GM23338 (cell line): ENCODE measurements around the gene FBXW2. TPM values are rescaled to one million over a fixed set of nuclear protein-coding genes. Genes with fewer than 3 reads are reported as not detected.

Experiments used
- ATAC-seq: fragments of 200-7000 bp; cut with Tn5 transposase; 3 replicates; pipeline ENCODE4 v1.9.1; 2020
- DNase-seq: peaks from one replicate; pipeline ENCODE4 v3.0.0-alpha.2; 2015; ENCODE audit warnings: low spot score
- H2AFZ ChIP-seq: fragments of 200-600 bp; sonication (generic); 2 replicates; pipeline ENCODE4 v1.8.0; 2016; ENCODE audit warnings: antibody characterized with exemption, mild to moderate bottlenecking, moderate library complexity
- H3F3A ChIP-seq: fragments of 200-600 bp; sonication (generic); replicated peaks from 2 replicates; pipeline ENCODE4 v1.8.0; 2017; ENCODE audit warnings: antibody characterized with exemption, mixed run types, low read depth
- H3K27ac ChIP-seq: fragments of 200-600 bp; sonication (generic); 2 replicates; pipeline ENCODE4 v1.6.1; 2016; ENCODE audit warnings: low read depth
- H3K27me3 ChIP-seq: fragments of 200-600 bp; sonication (generic); 2 replicates; pipeline ENCODE4 v1.8.0; 2016; ENCODE audit warnings: mild to moderate bottlenecking, mixed run types, moderate library complexity; ENCODE audit not compliant: insufficient read depth
- H3K36me3 ChIP-seq: fragments of 200-600 bp; sonication (generic); 2 replicates; pipeline ENCODE4 v1.8.0; 2016; ENCODE audit warnings: mild to moderate bottlenecking; ENCODE audit not compliant: insufficient read depth
- H3K4me1 ChIP-seq: fragments of 200-600 bp; sonication (generic); 2 replicates; pipeline ENCODE4 v1.8.0; 2016; ENCODE audit warnings: mild to moderate bottlenecking, moderate library complexity; ENCODE audit not compliant: insufficient read depth
- H3K4me2 ChIP-seq: fragments of 200-600 bp; sonication (generic); 2 replicates; pipeline ENCODE4 v1.7.1; 2017; ENCODE audit warnings: mixed run types
- H3K4me3 ChIP-seq: fragments of 200-600 bp; sonication (generic); 2 replicates; pipeline ENCODE4 v1.6.1; 2016; ENCODE audit warnings: mixed run types
- H3K79me2 ChIP-seq: fragments of 200-600 bp; sonication (generic); replicated peaks from 2 replicates; pipeline ENCODE4 v1.8.0; 2017; ENCODE audit warnings: mild to moderate bottlenecking; ENCODE audit not compliant: insufficient read depth
- H3K9me2 ChIP-seq: fragments of 200-600 bp; sonication (generic); 2 replicates; pipeline ENCODE4 v1.8.0; 2017; ENCODE audit not compliant: insufficient read depth
- H4K20me1 ChIP-seq: fragments of 200-600 bp; sonication (generic); replicated peaks from 2 replicates; pipeline ENCODE4 v1.8.0; 2017; ENCODE audit warnings: mild to moderate bottlenecking; ENCODE audit not compliant: insufficient read depth
- H3K27ac Mint-ChIP-seq: 2 replicates; pipeline ENCODE4 v1.8.0; 2020; ENCODE audit warnings: inconsistent platforms, mild to moderate bottlenecking, moderate library complexity, mixed read lengths
- H3K27me3 Mint-ChIP-seq: 3 replicates; pipeline ENCODE4 v1.8.0; 2022; ENCODE audit warnings: low read depth, mild to moderate bottlenecking, moderate library complexity, mixed read lengths, inconsistent platforms; ENCODE audit not compliant: insufficient read depth, poor library complexity
- H3K36me3 Mint-ChIP-seq: 3 replicates; pipeline ENCODE4 v1.8.0; 2021; ENCODE audit warnings: low read depth, mild to moderate bottlenecking, inconsistent platforms, moderate library complexity, mixed read lengths
- H3K4me1 Mint-ChIP-seq: 3 replicates; pipeline ENCODE4 v1.8.0; 2020; ENCODE audit warnings: mild to moderate bottlenecking, inconsistent platforms, mixed read lengths
- H3K4me3 Mint-ChIP-seq: 3 replicates; pipeline ENCODE4 v1.8.0; 2021; ENCODE audit warnings: moderate library complexity, mild to moderate bottlenecking, inconsistent platforms, mixed read lengths
- H3K9me3 Mint-ChIP-seq: 3 replicates; pipeline ENCODE4 v1.8.0; 2020; ENCODE audit warnings: moderate library complexity, mild to moderate bottlenecking, inconsistent platforms, mixed read lengths
- CREB1 ChIP-seq: fragments of 250-450 bp; sonication (Bioruptor Pico); IDR thresholded peaks from 2 replicates; pipeline ENCODE4 v1.5.0; 2020; ENCODE audit warnings: low read depth, mild to moderate bottlenecking, moderate library complexity
- CTCF ChIP-seq, 2 experiments: fragments of 200-600 bp in 1 of 2; sonication (generic) in 1 of 2; conservative IDR thresholded peaks; 2 replicates each; pipeline versions ENCODE4 v1.5.1 to v1.6.1; 2016 to 2017; ENCODE audit warnings: antibody characterized with exemption in 2 of 2, low read depth in 2 of 2, mild to moderate bottlenecking in 2 of 2, moderate library complexity in 1 of 2
- EZH2phosphoT487 ChIP-seq: fragments of 200-600 bp; sonication (generic); IDR thresholded peaks from one replicate; pipeline ENCODE4 v1.8.1; 2018; ENCODE audit warnings: antibody characterized with exemption; ENCODE audit not compliant: unreplicated experiment
- NANOG ChIP-seq: IDR thresholded peaks from 2 replicates; pipeline ENCODE4 v1.6.1; 2016; ENCODE audit warnings: antibody characterized with exemption, borderline replicate concordance
- ZNF462 ChIP-seq: fragments of 250-450 bp; sonication (Bioruptor Pico); IDR thresholded peaks from 2 replicates; pipeline ENCODE4 v1.5.0; 2020; ENCODE audit warnings: mild to moderate bottlenecking, moderate library complexity
- polyA plus RNA-seq: library from polyadenylated mRNA; unstranded; fragments of >200 nt; fragmentation: Nextera tagmentation; extraction: Ambion mirVana; gene quantifications from 2 replicates; pipeline ENCODE4 v1.2.1, GENCODE V29; 2016
- total RNA-seq: library from RNA; depleted of rRNA; stranded (reverse); fragments of >200 nt; shearing (Covaris generic); gene quantifications from 2 replicates; pipeline ENCODE4 v1.2.3, GENCODE V29; 2014
- TF ChIP-seq, protein P1 (sequence below): IDR thresholded peaks from one replicate; pipeline ENCODE4 v1.6.1; 2018; ENCODE audit warnings: antibody characterized with exemption; ENCODE audit not compliant: unreplicated experiment
- TF ChIP-seq, protein P2 (sequence below): IDR thresholded peaks from 2 replicates; pipeline ENCODE4 v1.6.1; 2016; ENCODE audit warnings: antibody characterized with exemption

Gene FBXW2
- total and polyA plus RNA-seq, 2 experiments from 2014 or later, result 10.0 to 55.2 TPM

DNA sequence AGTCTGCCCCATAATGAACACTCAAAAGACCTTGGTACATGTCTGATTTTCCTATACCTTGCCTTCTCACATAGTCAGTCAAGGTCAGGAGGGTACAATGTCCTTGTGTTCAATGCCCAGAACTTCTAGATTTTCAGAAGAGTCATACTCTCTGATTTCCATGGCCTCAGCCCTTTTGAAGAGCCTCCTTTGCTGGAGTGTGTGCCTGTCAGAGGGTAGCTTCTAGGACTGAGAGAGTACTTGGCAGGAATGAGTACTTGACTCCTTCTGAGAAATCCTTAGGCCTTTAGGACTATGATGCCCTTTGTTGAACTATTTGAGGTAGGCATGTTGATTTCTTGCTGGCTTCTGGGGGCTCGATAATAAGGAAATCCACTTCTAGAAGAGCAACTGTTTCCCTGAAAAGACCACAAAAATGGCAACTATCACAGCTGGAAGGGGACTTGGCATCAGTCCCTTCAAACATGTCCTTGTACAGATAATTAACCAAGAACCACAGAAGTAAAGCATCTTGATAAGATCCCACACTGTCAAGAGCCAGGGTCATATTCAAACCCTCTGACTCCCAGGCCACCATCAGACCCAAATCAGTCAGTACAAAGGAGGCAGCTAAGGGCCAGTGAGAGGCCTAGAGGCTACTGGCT lies 68.3 kb downstream of the FBXW2 start (continued):
- TF ChIP-seq ZNF462 (CRISPR knock-in tag) (no peak), CREB1 (CRISPR knock-in tag) (no peak), EZH2phosphoT487 (no peak), NANOG (no peak), CTCF (conservative IDR thresholded peaks at IDR 0.05; ENCODE audit: low read depth in 2 of 2) (no peak)

- Histone ChIP-seq H3K79me2 (no peaks in the 10 kb centered on the region), H3K27ac (no peak overlapping the region), H3K4me3 (no peak overlapping the region), H3K9me2 (no peaks in the 10 kb centered on the region), H3F3A (no peaks in the 10 kb centered on the region), H4K20me1 (no peaks in the 10 kb centered on the region), H3K36me3 (no peaks in the 10 kb centered on the region), H3K4me1 (no peaks in the 10 kb centered on the region), H2AFZ (no peak overlapping the region), H3K4me2 (no peak overlapping the region), H3K27me3 (no peaks in the 10 kb centered on the region)
- H3K27ac Mint-ChIP-seq, result no peak overlapping the region
- peaks cover 2% of the 10 kb centered on the region for H3K27me3 Mint-ChIP-seq
- no peak for ATAC-seq
- no peak for TF ChIP-seq NANOG
- TF ChIP-seq, protein P1, sequence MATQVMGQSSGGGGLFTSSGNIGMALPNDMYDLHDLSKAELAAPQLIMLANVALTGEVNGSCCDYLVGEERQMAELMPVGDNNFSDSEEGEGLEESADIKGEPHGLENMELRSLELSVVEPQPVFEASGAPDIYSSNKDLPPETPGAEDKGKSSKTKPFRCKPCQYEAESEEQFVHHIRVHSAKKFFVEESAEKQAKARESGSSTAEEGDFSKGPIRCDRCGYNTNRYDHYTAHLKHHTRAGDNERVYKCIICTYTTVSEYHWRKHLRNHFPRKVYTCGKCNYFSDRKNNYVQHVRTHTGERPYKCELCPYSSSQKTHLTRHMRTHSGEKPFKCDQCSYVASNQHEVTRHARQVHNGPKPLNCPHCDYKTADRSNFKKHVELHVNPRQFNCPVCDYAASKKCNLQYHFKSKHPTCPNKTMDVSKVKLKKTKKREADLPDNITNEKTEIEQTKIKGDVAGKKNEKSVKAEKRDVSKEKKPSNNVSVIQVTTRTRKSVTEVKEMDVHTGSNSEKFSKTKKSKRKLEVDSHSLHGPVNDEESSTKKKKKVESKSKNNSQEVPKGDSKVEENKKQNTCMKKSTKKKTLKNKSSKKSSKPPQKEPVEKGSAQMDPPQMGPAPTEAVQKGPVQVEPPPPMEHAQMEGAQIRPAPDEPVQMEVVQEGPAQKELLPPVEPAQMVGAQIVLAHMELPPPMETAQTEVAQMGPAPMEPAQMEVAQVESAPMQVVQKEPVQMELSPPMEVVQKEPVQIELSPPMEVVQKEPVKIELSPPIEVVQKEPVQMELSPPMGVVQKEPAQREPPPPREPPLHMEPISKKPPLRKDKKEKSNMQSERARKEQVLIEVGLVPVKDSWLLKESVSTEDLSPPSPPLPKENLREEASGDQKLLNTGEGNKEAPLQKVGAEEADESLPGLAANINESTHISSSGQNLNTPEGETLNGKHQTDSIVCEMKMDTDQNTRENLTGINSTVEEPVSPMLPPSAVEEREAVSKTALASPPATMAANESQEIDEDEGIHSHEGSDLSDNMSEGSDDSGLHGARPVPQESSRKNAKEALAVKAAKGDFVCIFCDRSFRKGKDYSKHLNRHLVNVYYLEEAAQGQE, result no peak
- TF ChIP-seq, protein P2, sequence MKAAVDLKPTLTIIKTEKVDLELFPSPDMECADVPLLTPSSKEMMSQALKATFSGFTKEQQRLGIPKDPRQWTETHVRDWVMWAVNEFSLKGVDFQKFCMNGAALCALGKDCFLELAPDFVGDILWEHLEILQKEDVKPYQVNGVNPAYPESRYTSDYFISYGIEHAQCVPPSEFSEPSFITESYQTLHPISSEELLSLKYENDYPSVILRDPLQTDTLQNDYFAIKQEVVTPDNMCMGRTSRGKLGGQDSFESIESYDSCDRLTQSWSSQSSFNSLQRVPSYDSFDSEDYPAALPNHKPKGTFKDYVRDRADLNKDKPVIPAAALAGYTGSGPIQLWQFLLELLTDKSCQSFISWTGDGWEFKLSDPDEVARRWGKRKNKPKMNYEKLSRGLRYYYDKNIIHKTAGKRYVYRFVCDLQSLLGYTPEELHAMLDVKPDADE, result no peak
- no peak for DNase-seq
- no peaks in the 10 kb centered on the region for H3K4me1 Mint-ChIP-seq
- no peak overlapping the region for H3K4me3 Mint-ChIP-seq
- H3K36me3 Mint-ChIP-seq, result no peaks in the 10 kb centered on the region
- no peaks in the 10 kb centered on the region for H3K9me3 Mint-ChIP-seq
Observed at GRCh38 chr9:120723565-120723964, 69.7 kb downstream of the FBXW2 start.
